B cell (primary cell): Measurements from ENCODE around the gene HUS1.

ENCODE experiments used
- CTCF ChIP-seq: fragments of 200-600 bp; IDR thresholded peaks from one replicate; pipeline ENCODE4 v1.8.0; 2022; ENCODE audit warnings: antibody characterized with exemption, mild to moderate bottlenecking
- EZH2 ChIP-seq: IDR thresholded peaks from 2 replicates; pipeline ENCODE4 v1.6.1; 2012; ENCODE audit warnings: borderline replicate concordance, low read depth, mild to moderate bottlenecking, moderate library complexity, low read length; ENCODE audit not compliant: insufficient read depth, poor library complexity, severe bottlenecking

DNA sequence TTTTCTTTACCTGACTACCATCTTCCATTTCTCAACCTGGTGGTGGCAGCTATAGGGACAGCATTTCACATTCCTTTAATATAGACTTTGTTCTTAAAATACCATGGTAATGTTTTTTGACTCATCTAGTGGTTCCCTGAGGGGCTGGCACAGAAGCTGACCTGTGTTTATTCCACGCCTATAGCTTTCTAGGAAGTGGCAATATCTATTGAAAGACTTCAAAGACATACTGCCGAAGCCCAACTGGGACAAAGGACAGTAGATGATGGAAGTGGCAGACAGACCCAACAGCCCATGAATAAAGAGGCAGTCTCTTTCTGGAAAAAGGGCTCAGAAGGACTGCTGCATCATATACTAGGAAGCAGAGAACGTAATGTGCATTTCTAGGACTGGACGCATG lies 38.3 kb upstream of the HUS1 start:
- no peak for TF ChIP-seq EZH2
- no peak for TF ChIP-seq CTCF
